HepG2 (cell line): ENCODE measurements around the gene GALNT10. TPM values are rescaled to one million over a fixed set of nuclear protein-coding genes. Genes with fewer than 3 reads are reported as not detected.

Experiments used
- ATAC-seq: fragments of 200-7000 bp; cut with Tn5 transposase; 3 replicates; pipeline ENCODE4 v1.9.1; 2020; ENCODE audit warnings: mild to moderate bottlenecking, moderate library complexity
- BruUV-seq: library from RNA; stranded (reverse); fragments of 400-500 nt; replicated peaks from 2 replicates; lab custom pipeline; 2021; lab: Mats Ljungman, UMichigan
- CTCF ChIA-PET: fragments of 300-600 bp; formaldehyde crosslinking; extraction: SDS; loops from one replicate; lab custom pipeline; 2021; ENCODE audit warnings: low total read pairs, inconsistent platforms, low intra/inter-chr PET ratio; lab: Yijun Ruan, JAX
- POLR2A ChIA-PET: fragments of 350-600 bp; sonication (Branson Sonifier 250); formaldehyde crosslinking; loops from one replicate; lab custom pipeline; 2020; ENCODE audit warnings: antibody characterized with exemption, inconsistent platforms; lab: Yijun Ruan, JAX
- DNase-seq: peaks from one replicate; pipeline ENCODE4 v3.0.0-alpha.2; 2015; ENCODE audit warnings: low spot score
- FAIRE-seq: peaks from 3 replicates; lab custom pipeline; 2011; peaks lifted over from hg19 to GRCh38; lab: Jason Lieb, UNC
- H2AFZ ChIP-seq: one replicate; pipeline ENCODE4 v1.6.1; 2011; ENCODE audit warnings: low read length, inconsistent platforms
- H3K27ac ChIP-seq: fragments of 300-600 bp; 3 replicates; pipeline ENCODE4 v1.8.0; 2011; ENCODE audit warnings: mixed run types, mild to moderate bottlenecking, mixed read lengths, low read length, inconsistent platforms; ENCODE audit not compliant: insufficient read depth; ENCODE audit errors: extremely low read length
- H3K27me3 ChIP-seq, 2 experiments: fragments of 200-600 bp in 1 of 2; 2 replicates in 1 of 2; 3 replicates in 1 of 2; pipeline versions ENCODE4 v1.6.0 to v1.8.0; 2011; ENCODE audit warnings: low read length in 2 of 2, mild to moderate bottlenecking in 2 of 2, moderate library complexity in 2 of 2, inconsistent platforms in 1 of 2; ENCODE audit not compliant: insufficient read depth in 2 of 2, control insufficient read depth in 1 of 2
- H3K36me3 ChIP-seq, 2 experiments: fragments of 200-600 bp in 1 of 2; replicated peaks in 1 of 2; 2 replicates in 1 of 2; 3 replicates in 1 of 2; pipeline versions ENCODE4 v1.5.1 to v1.8.0; 2011; ENCODE audit warnings: low read length in 2 of 2, inconsistent platforms in 1 of 2; ENCODE audit not compliant: insufficient read depth in 2 of 2, control insufficient read depth in 1 of 2
- H3K4me1 ChIP-seq: 2 replicates; pipeline ENCODE4 v1.5.1; 2012; ENCODE audit warnings: low read length, inconsistent platforms; ENCODE audit not compliant: insufficient read depth
- H3K4me2 ChIP-seq: 2 replicates; pipeline ENCODE4 v1.6.0; 2011; ENCODE audit warnings: low read depth, low read length, inconsistent platforms
- H3K4me3 ChIP-seq, 3 experiments: fragments of 200-600 bp in 1 of 3; sonication (generic), shearing (Covaris generic) in 1 of 3; replicated peaks in 1 of 3; 2 replicates each; pipeline ENCODE4 v1.5.1; 2011 to 2016; ENCODE audit warnings: low read length in 3 of 3, inconsistent platforms in 2 of 3, low read depth in 2 of 3, mild to moderate bottlenecking in 2 of 3, control low read depth in 1 of 3, mixed read lengths in 1 of 3; ENCODE audit not compliant: insufficient read depth in 1 of 3
- H3K79me2 ChIP-seq: one replicate; pipeline ENCODE4 v1.6.1; 2011; ENCODE audit warnings: low read length, inconsistent platforms; ENCODE audit not compliant: insufficient read depth
- H3K9ac ChIP-seq: 2 replicates; pipeline ENCODE4 v1.6.0; 2011; ENCODE audit warnings: mild to moderate bottlenecking, low read depth, low read length, inconsistent platforms; ENCODE audit not compliant: insufficient read depth
- H3K9me3 ChIP-seq: 2 replicates; pipeline ENCODE4 v1.5.1; 2012; ENCODE audit warnings: mild to moderate bottlenecking, low read length
- H4K20me1 ChIP-seq: 2 replicates; pipeline ENCODE4 v1.6.0; 2011; ENCODE audit warnings: inconsistent platforms, mild to moderate bottlenecking, low read length, moderate library complexity; ENCODE audit not compliant: insufficient read depth
- AGO1 ChIP-seq: fragments of 200-400 bp; formaldehyde crosslinking; IDR thresholded peaks from 2 replicates; pipeline ENCODE4 v1.6.1; 2017; ENCODE audit warnings: mild to moderate bottlenecking, low read depth, low read length, moderate library complexity; ENCODE audit not compliant: poor library complexity, severe bottlenecking
- HNRNPL ChIP-seq: fragments of 200-400 bp; formaldehyde crosslinking; IDR thresholded peaks from 2 replicates; pipeline ENCODE4 v1.6.1; 2017; ENCODE audit warnings: mild to moderate bottlenecking, low read depth, low read length
- KAT7 ChIP-seq: IDR thresholded peaks from 2 replicates; pipeline ENCODE4 v1.6.1; 2018; ENCODE audit warnings: borderline replicate concordance, missing compliant biosample characterization
- NCOR1 ChIP-seq: fragments of 200-600 bp; sonication (generic); IDR thresholded peaks from 2 replicates; pipeline ENCODE4 v1.7.0; 2017; ENCODE audit warnings: antibody characterized with exemption, low read length, borderline replicate concordance
- REXO4 ChIP-seq: sonication (generic); formaldehyde crosslinking; IDR thresholded peaks from 2 replicates; pipeline ENCODE4 v1.8.0; 2022; ENCODE audit warnings: missing genetic modification reagents, mild to moderate bottlenecking, borderline replicate concordance
- SIN3B ChIP-seq: fragments of 150-350 bp; IDR thresholded peaks from 2 replicates; pipeline ENCODE4 v1.6.1; 2014; ENCODE audit warnings: low read length
- SMAD1 ChIP-seq: sonication (generic); formaldehyde crosslinking; IDR thresholded peaks from 2 replicates; pipeline ENCODE4 v1.4.0; 2020; ENCODE audit warnings: missing genetic modification reagents, low read depth, mild to moderate bottlenecking, borderline replicate concordance
- SNAI1 ChIP-seq: sonication (generic); formaldehyde crosslinking; IDR thresholded peaks from 2 replicates; pipeline ENCODE4 v1.5.0; 2020; ENCODE audit warnings: mild to moderate bottlenecking, missing genetic modification reagents, borderline replicate concordance
- SRSF9 ChIP-seq: fragments of 200-400 bp; formaldehyde crosslinking; IDR thresholded peaks from 2 replicates; pipeline ENCODE4 v1.6.1; 2018; ENCODE audit warnings: borderline replicate concordance, mild to moderate bottlenecking, low read depth, low read length; ENCODE audit not compliant: insufficient read depth, poor library complexity, severe bottlenecking
- TCF7L2 ChIP-seq: IDR thresholded peaks from 2 replicates; pipeline ENCODE4 v1.6.1; 2011; ENCODE audit warnings: mild to moderate bottlenecking, low read depth, low read length, moderate library complexity
- XRCC5 ChIP-seq: fragments of 200-400 bp; formaldehyde crosslinking; optimal IDR thresholded peaks from 2 replicates; pipeline ENCODE3; 2017; ENCODE audit warnings: mild to moderate bottlenecking, low read length
- YEATS2 ChIP-seq: sonication (generic); formaldehyde crosslinking; IDR thresholded peaks from 2 replicates; pipeline ENCODE4 v1.4.0; 2020; ENCODE audit warnings: missing genetic modification reagents, borderline replicate concordance
- ZNF138 ChIP-seq: sonication (generic); formaldehyde crosslinking; IDR thresholded peaks from 2 replicates; pipeline ENCODE4 v1.5.0; 2020; ENCODE audit warnings: mild to moderate bottlenecking, low read depth, missing genetic modification reagents
- ZNF333 ChIP-seq: sonication (generic); formaldehyde crosslinking; IDR thresholded peaks from 2 replicates; pipeline ENCODE4 v1.4.0; 2020; ENCODE audit warnings: mild to moderate bottlenecking, missing genetic modification reagents, borderline replicate concordance
- WGBS: methylation state at CpG from one replicate; pipeline ENCODE4 v1.1.6; 2017; ENCODE audit warnings: low lambda C conversion rate; 5-methylcytosine and 5-hydroxymethylcytosine counted together
- in situ Hi-C: cut with HindIII; loops from 2 replicates; pipeline ENCODE4 v1.10.0; 2017; ENCODE audit warnings: low pct_unique_long_range_greater_than_20kb; ENCODE audit not compliant: extremely low pct_ligation_motif_present
- intact Hi-C: fragments of 100-400 bp; cut with micrococcal nuclease; formaldehyde crosslinking; loops from one replicate; pipeline ENCODE4 v1.10.0; 2022; ENCODE audit not compliant: unreplicated experiment
- polyA plus RNA-seq, 8 experiments: library from polyadenylated mRNA; depleted of rRNA in 3 of 8; stranded (reverse) in 7 of 8; unstranded in 1 of 8; fragments of >200 nt; fragmentation: Illumina TruSeq in 4 of 8; extraction: Trizol in 4 of 8; gene quantifications; 2 replicates each; pipeline versions ENCODE4 v1.2.1 to v1.2.3, GENCODE V29; 2011 to 2016; ENCODE audit warnings: low read depth in 4 of 8, missing spikeins in 1 of 8, mixed read lengths in 1 of 8; ENCODE audit not compliant: insufficient read depth in 1 of 8
- total RNA-seq, 5 experiments: library from RNA; depleted of rRNA; stranded (reverse); fragments of >200 nt; fragmentation: Illumina TruSeq; extraction: Trizol; gene quantifications; 2 replicates each; pipeline ENCODE4 v1.2.3, GENCODE V29; 2016; ENCODE audit warnings: low read depth in 1 of 5
- TF ChIP-seq, protein P1 (sequence below): sonication (generic); formaldehyde crosslinking; IDR thresholded peaks from 2 replicates; pipeline ENCODE4 v1.8.1; 2023; ENCODE audit warnings: missing genetic modification reagents, mild to moderate bottlenecking, borderline replicate concordance

The GALNT10 gene
- total and polyA plus RNA-seq, 2 of the 13 experiments (the other 11 are each of a cell fraction or from before 2014, with no cell fraction given) = 8.1 to 11.2 TPM

DNA sequence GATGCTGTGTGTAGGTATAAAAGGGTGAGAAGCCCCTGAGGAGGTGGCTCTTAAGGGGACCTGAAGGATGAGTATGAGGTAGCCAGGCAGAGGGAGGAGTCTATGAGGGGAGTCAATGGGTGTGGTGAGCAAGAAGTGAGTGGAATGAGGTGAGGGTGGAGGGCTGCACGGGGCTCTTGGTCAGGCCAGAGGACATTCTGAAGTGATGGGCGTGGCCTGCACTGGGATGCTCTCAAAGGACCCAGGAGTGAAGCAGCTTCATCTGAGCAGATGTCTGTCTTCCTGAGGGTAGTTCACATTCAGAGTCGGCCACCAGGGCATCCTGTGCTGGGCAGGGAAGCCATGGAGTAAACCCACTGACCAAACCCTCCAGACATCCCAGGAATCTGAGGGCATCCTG is 210.1 kb downstream of the GALNT10 start:
- no peak overlapping the region for H3K9ac ChIP-seq
- H4K20me1 ChIP-seq = no peaks in the 10 kb centered on the region
- in situ Hi-C loops = no loop called here
- BruUV-seq = no TSS peak
- POLR2A ChIA-PET = no interaction called here
- H3K27ac ChIP-seq = no peak overlapping the region
- H2AFZ ChIP-seq = no peak overlapping the region
- DNase-seq = no peak
- no peaks in the 10 kb centered on the region for H3K9me3 ChIP-seq
- CTCF ChIA-PET = no interaction called here
- H3K79me2 ChIP-seq = no peaks in the 10 kb centered on the region
- no peak for TF ChIP-seq KAT7 (CRISPR knock-in tag)
- TF ChIP-seq AGO1 = no peak
- TF ChIP-seq ZNF333 (CRISPR knock-in tag) = no peak
- TF ChIP-seq, protein P1, sequence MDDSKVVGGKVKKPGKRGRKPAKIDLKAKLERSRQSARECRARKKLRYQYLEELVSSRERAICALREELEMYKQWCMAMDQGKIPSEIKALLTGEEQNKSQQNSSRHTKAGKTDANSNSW (CRISPR knock-in tag) = no peak
- no peak for TF ChIP-seq SNAI1 (CRISPR knock-in tag)
- no peak for TF ChIP-seq SRSF9
- TF ChIP-seq SMAD1 = no peak
- TF ChIP-seq TCF7L2 = no peak
- no peak for TF ChIP-seq NCOR1
- no peak for TF ChIP-seq REXO4 (CRISPR knock-in tag)
- TF ChIP-seq YEATS2 (CRISPR knock-in tag) = no peak
- no peak for TF ChIP-seq HNRNPL
- no peak for TF ChIP-seq XRCC5
- TF ChIP-seq ZNF138 = no peak
- no peak for TF ChIP-seq SIN3B
- H3K4me1 ChIP-seq = 0 out of 2 replicates have a peak, but pooled peaks cover 9% of the 10 kb centered on the region
- H3K4me2 ChIP-seq = no peak overlapping the region
- ATAC-seq = no peak
- no peaks in the 10 kb centered on the region for H3K27me3 ChIP-seq
- WGBS = 83% methylated on average over 2 of the region's 3 CpGs
- no peak overlapping the region for H3K4me3 ChIP-seq
- intact Hi-C loops = loop anchor here (10.0 kb wide), 1 partner anchor 66 kb away; no protein-coding TSS in a partner anchor
- no peaks in the 10 kb centered on the region for H3K36me3 ChIP-seq
- FAIRE-seq = no peak
